GM12875 (cell line): ENCODE data around the gene SNX30.

Source experiments
- H3K4me3 ChIP-seq: one replicate; pipeline ENCODE4 v1.5.1; 2011; ENCODE audit warnings: low read depth, low read length, control low read depth
- TF ChIP-seq, protein P1 (sequence below): IDR thresholded peaks from 2 replicates; pipeline ENCODE4 v1.5.1; 2011; ENCODE audit warnings: low read depth, mild to moderate bottlenecking, control low read depth, inconsistent platforms, low read length, moderate library complexity, borderline replicate concordance; ENCODE audit not compliant: insufficient read depth

The SNX30 gene

DNA sequence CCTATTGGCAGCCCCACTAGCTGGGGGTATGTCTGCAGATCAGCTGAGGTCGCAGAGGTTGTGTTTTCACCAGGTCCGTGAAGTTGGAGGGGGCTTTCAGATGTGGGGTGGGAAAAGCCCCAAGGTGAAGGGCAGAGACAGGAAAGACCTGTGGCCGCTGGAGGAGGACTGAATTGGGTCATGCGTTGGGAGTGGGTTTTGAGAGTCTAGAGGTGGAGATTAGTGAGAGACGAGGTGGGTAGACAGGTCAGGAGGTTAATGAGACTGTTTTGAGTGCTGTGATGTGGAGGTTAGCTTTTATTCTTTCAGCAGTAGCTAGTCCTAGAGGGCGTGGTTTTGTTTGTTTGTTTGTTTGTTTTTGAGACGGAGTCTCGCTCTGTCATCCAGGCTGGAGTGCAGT is 10.3 kb downstream of the SNX30 start:
- no peak overlapping the region for H3K4me3 ChIP-seq
- TF ChIP-seq, protein P1, sequence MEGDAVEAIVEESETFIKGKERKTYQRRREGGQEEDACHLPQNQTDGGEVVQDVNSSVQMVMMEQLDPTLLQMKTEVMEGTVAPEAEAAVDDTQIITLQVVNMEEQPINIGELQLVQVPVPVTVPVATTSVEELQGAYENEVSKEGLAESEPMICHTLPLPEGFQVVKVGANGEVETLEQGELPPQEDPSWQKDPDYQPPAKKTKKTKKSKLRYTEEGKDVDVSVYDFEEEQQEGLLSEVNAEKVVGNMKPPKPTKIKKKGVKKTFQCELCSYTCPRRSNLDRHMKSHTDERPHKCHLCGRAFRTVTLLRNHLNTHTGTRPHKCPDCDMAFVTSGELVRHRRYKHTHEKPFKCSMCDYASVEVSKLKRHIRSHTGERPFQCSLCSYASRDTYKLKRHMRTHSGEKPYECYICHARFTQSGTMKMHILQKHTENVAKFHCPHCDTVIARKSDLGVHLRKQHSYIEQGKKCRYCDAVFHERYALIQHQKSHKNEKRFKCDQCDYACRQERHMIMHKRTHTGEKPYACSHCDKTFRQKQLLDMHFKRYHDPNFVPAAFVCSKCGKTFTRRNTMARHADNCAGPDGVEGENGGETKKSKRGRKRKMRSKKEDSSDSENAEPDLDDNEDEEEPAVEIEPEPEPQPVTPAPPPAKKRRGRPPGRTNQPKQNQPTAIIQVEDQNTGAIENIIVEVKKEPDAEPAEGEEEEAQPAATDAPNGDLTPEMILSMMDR = no peak

DNA sequence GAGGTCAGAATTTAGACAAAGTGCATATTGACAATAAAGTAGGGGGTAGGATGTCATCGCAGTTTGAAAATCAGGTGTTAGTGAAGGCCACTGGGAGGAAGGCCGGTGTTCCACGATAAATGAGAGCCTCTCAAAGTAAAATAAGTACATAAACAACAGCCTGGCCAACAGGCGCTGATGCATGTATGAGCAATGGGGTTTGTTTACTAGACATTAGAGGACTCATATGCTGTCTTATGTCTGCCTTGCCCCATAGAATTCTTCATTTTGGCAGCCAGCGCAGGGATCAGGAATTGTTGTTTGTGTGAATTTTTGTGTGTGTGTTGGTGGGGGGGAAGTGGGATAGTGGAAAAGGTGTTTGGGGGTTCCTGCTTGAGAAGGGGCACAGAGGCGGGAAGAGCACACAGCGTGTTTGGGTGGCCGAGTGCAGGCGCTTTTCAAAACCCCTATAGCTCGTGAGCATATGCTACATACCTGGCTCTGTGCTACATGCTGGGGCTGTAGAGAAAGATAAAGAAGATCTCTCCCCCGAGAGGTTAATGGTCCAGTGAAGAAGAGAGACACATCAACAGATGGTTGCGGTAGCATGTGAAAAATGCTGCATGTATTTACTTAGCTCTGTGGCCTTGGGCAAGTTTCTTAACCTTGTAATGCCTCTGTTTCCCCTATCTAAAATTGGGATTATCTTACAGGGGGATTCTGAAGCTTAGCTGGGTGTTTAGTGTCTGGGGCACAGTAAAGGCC is 11.5 kb downstream of the SNX30 start:
- TF ChIP-seq, protein P1 = no peak
- H3K4me3 ChIP-seq = no peak overlapping the region

DNA sequence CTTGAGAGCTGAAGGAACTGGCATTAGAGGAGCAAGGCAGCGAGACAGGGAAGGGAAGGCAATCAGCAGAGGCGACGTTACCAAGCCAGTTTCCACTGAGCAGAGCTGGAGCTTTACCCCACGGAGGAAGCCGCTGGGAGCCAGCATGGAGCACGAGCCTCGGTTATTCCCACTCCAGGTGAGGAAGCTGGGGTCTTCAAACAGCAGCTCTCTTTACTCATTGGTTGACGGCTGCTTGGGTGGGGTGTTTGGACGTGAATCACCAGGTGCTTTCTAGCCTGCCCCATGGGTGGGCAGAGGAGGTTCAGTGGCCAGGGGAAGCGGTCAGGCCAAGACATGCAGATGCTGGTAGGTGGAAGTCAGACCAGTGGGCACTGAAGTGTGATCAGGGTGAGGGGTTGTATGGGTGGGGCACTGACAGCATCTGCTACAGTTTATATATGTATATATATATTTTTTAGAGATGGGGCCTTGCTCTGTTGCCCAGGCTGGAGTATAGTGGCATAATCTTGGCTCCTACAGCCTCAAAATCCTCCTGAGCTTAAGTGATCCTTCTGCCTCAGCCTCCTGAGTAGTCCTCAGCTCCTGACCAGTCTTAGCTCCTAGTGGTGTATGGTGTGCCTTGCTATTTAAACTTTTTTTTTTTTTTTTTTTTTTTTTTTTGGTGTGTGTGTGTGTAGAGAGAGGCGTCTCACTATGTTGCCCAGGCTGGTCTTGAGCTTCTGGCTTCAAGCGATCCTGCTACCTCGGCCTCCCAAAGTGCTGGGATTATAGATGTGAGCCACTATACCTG is 12.4 kb downstream of the SNX30 start:
- no peak overlapping the region for H3K4me3 ChIP-seq
- TF ChIP-seq, protein P1 = no peak

DNA sequence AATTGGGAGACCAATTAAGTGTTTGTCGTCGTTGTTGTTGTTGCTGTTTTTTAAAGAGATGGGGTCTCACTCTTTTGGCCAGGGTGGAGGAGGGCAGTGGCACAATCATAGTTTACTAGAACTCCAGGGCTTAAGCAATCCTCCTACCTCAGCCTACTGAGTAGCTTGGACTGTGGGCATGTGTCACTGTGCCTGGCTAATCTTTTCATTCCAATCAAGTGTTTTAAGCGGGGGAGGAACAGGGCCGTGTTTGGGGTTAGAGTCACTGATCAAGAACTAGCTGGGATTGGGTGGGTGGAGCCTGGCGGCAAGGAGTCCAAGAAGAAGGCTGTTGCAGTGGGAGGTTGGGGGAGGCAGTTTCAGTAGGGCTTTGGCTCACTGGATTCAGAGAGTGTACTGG is 13.8 kb downstream of the SNX30 start:
- no peak overlapping the region for H3K4me3 ChIP-seq
- TF ChIP-seq, protein P1 = no peak

DNA sequence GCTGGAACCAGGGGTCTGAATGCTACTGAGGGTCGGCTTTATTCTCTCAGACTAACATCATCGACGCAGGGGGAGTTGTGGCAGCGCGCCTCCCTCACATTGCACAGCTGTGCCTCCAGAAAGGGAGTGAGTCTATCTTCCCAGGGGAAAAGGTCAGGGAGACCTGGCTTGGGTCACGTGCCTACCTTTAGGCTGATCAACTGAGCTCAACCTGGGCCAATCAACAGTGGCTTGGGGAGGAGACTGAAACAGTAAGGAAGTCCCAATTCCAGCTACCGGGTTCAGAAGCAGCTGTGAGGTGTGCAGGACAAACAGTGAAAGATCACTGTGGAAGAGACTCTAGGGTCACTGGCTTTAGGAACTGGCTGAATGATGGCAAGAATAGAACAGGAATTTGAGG is 14.3 kb downstream of the SNX30 start:
- H3K4me3 ChIP-seq = no peak overlapping the region
- TF ChIP-seq, protein P1 = no peak

DNA sequence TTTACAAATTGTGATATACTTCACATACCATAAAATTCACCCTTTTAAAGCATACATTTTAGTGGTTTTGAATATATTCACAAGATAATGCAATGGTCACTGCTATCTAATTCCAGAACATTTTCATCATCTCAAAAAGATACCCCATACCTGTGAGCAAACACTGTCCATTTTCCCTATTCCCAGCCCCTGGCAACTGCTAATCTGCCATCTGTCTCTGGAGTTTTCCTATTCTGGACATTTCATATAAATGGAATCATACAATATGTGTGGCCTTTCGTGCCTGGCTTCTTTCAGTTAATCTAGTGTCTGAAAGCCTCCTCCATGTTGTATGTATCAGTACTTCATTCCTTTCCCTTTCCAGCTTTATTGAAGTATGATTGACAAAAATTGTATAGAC is 14.7 kb downstream of the SNX30 start:
- TF ChIP-seq, protein P1 = no peak

More for the DNA sequence above, 14.7 kb downstream of the SNX30 start:
- no peak overlapping the region for H3K4me3 ChIP-seq
